GM15510 (cell line): ENCODE data around the gene IL17REL.

Experiments used
- POLR2A ChIP-seq: IDR thresholded peaks from 3 replicates; pipeline ENCODE4 v1.6.1; 2011; ENCODE audit warnings: borderline replicate concordance; ENCODE audit not compliant: insufficient read length; ENCODE audit errors: extremely low read depth

IL17REL gene

DNA sequence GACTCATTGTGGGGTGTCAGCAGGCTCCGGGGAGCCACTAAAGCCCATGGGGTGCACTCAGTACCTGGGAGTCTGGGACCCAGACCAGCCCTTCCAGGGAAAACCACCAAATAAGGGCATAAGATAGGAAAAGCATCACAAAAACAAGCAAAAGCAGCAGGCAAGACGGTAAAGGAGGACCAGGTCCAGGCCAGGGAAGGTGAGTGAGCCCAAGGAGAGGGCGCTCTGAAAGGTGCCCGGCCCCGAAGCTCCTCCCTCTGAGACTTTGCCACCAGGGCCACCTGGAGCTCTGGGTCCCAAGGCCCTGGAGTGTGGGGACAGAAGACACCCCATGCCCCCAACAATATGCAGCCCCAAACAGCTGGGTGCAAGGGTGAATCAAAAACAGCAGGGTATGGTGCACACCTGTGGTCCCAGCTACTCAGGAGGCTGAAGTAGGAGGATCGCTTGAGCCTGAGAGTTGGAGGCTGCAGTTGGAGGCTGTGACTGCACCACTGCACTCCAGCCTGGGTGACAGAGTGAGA is 5.2 kb upstream of the IL17REL start:
- no peak for TF ChIP-seq POLR2A

DNA sequence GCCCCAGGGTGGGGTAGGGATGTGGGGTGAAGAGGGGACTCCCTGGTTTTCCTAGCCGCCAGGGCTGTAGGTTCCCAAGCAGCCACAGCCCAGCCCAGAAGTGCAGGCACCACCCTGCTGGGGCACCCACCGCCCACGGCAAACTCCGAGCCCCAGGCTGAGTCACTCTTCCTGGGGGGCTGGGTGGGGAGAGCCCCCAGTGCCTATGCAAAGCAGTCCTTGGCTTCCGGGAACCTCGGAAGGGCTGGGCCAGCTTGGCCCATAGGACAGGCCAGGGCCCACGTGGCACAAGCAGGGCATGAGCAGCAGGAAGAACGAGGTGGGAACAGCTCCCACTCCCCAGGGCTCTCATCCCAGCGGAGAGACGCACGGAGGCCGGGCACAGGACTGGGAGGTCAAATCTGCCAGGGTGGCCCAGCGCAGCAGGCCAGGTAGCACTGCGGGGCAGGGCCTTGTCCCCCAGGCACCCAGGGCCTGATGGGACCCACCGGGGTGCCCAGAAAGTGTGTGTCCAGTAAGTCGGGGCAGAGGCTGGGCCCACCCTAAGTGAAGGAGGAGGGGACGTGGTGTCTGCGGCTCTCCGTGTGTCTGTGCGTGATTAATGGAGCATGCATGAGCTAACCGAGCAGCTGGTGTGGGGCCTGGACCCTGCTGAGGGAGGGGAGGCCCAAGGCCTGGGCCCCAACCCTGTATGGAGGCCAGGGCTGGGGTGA is 4.6 kb upstream of the IL17REL start:
- peak; percentile 15 for TF ChIP-seq POLR2A

- no peak for TF ChIP-seq POLR2A
These were observed 3.9 kb upstream of the IL17REL start for GRCh38 chr22:50016308-50016987.

- TF ChIP-seq POLR2A: no peak
These were observed 3.1 kb upstream of the IL17REL start for GRCh38 chr22:50015451-50016307.

DNA sequence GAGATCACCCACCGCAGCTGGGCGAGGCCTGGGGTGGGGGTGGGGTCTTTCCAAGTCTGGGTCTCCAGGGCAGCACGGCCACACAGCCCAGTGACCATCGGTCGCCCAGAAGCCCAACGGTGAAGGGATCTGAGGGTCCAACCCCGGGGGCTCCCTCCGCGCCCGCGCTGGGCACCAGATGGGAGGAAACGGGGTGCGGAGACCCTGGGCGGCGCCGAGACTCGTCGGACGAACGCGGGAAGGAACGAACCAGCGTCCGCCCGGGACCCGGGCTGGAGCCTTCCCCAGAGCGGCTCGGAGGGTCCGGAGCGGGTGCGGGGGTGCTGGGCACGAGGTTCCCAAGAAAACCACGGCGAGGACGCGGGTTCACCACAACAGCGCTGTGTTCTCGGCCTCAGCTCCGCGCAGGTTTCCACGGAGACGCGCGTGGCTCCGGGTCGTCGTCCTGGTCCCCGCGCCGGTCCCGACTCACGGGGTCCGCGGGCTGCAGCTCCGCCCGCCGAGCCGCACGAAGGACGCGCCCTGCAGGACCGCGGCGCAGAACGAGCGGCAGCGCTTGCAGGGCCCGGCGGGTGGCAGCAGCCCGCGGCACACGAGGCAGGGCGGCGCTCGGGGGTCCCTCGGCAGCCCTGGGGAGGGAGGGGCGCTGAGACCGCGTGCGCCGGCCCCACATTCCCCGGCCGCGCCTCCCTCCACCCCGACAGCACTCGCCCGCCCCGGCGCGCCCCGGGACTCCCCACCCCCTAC is 2.3 kb upstream of the IL17REL start:
- TF ChIP-seq POLR2A: no peak

DNA sequence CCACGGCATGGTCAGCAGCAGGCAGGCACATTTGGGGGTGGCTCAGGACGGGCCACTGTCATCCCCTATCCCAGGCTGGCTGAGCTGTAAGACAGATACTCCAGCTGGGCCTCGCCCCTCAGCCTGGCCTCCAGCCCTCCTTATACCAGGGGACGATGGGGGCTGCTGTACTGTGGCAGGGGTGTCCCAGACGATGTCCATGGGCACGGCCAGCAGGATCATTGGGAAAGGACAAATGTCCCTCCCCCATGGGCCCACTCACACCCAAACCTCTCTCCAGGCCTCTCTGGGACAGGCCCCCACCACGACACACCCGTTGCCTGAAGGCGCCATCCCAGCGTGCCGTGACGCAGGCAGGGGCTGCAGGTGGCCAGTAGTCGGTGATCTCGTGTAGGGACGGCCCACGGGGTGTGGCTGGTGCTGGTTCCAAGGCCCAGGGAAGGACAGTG is 1.5 kb upstream of the IL17REL start:
- no peak for TF ChIP-seq POLR2A

DNA sequence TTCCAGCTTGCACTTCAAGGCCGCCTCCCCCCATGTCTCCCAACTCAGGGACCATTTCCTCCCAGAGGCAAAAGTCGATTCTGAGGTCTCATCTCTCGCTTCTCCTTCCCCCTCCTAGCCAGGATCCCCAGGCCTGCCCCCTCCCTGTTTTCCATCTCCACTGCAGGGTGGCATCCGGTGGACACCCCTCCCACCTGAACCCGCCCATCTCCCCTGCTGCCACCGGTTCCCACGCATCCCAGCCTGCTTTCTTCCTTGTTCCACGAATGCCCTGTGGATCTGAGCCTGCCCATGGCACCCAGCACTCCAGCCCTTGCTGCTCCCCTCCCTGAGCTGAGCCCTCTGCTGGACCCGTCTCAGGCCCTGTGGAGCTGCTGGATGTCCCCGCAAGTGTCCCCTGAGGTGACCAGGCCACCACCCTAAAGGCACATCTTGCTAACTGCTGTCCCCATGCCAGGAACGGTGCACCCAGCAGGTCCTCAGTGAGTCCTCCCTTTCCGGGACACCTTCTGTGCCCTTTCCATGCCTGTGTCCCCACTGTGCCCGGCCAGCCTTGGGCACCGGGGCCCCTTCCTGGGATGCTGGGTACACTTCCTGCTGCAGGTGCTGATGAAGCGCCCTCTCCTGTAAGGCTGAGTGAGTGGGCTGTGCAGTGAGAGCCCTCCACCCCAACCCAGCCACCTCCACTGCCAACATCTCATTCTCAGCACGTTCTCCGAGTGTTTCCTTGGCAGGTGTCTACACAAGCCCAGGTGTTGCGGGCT is 936 bp downstream of the IL17REL start:
- no peak for TF ChIP-seq POLR2A

DNA sequence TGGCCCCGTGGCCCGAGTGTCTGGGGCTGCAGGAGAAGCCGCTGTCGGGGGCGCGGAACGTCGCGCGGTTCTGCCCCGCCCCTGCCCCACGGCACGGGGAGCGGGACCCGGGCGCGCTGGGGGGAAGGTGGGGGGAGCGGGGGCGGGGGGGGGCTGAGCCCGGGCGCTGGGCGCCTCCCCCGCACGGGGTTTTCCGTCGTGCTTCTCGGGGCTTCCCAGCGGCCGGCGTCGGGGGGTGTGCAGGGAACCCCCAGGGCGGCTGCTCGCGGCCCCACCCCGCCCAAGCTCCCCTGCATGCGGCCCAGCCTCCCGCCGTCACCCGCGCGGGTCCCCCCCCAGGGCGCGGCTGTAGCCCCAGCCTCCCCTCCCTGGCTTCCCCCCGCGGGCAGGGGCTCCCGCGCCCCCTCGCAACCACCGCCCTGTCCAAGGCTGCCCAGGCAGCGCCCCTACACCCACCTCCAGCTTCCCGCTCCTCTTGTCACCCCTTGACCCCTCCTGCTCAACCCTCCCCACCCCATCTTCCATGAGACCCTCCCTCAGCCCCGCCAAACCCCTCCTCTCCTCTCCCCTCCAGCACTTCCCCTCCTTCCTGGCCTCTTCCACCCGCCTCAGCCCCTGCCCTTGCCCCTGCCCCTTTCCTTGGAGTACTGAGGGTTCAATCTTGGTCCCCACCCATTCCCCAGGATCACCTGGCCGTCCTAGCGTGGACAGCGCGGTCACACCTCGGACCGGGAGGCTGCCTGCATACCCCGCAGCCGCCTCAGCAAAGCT is 1.7 kb downstream of the IL17REL start:
- TF ChIP-seq POLR2A: no peak

- TF ChIP-seq POLR2A: no peak
These were observed 2.5 kb downstream of the IL17REL start for GRCh38 chr22:50009765-50010675.

- TF ChIP-seq POLR2A: no peak
These were observed 3.3 kb downstream of the IL17REL start for GRCh38 chr22:50009251-50009650.

DNA sequence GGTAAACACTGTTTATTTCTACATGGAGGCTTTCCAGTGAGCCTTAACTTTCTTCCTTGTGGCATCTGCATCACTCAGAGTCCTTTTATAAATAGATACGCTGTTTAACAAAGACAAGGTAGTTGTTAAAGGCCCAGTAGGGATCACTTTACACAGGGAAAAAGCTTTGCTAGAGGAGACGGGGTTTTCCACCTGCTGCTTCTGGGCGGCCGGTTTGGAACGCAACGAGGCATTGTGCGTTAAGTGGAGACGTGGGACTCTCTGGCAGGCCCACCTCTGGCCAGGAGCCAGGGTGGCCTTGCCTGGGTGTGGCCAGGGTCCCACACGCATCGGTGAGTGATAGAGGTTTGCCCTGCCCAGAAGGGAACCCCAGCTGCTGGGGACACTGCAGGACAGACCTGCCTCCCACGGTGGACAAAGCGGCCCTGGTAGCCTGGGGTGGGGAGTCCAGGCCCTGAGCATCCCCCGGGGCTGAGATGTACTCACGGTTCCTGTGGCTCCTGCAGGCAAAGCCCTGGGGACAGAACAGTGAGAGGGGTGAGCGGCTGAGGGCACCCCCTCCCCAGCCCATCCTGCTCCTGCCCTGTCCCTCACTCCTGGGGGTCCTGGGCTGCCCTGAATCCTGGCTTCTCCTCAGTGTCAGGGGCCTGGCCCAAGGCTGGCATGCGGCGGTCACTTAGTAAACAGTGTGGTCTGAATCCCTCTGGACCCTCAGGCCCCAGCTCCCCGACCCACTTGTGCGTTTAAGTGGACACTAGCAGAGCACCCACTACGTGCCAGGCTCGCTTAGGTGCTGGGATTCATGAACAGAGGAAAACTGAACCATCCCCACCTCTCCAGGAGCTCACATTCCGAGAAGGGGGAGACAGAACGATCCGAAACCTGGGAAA is 4.2 kb downstream of the IL17REL start:
- no peak for TF ChIP-seq POLR2A
